Anterior cingulate cortex (tissue), 58 donors: ENCODE results near the gene SH3TC1.
A peak's percentile ranks its signal among the peaks of the same experiment; 100 is the strongest.

Source experiments
- DNase-seq, 58 donors: peaks; one replicate each; lab custom pipeline; 2025; lab: John Stamatoyannopoulos, UW

Gene SH3TC1

GRCh38 chr4:8270912-8271815 lies 72.1 kb downstream of the SH3TC1 start:
- DNase-seq = no peak

- no peak for DNase-seq
These were observed 72.7 kb downstream of the SH3TC1 start for GRCh38 chr4:8271821-8272220.

- DNase-seq = no peak
These were observed 73.7 kb downstream of the SH3TC1 start for GRCh38 chr4:8272472-8273428.

GRCh38 chr4:8273450-8273849 lies 74.4 kb downstream of the SH3TC1 start:
- no peak for DNase-seq

- DNase-seq = no peak
These were observed 75.1 kb downstream of the SH3TC1 start for GRCh38 chr4:8274066-8274652.

- DNase-seq = peak in 53 of 58 donors; percentile 9 to 79 (median 50)
These were observed 75.9 kb downstream of the SH3TC1 start for GRCh38 chr4:8274765-8275547.

- DNase-seq = no peak
These were observed 76.4 kb downstream of the SH3TC1 start for GRCh38 chr4:8275548-8275910.

- DNase-seq = peak in 1 of 58 donors; percentile 26
These were observed 77.5 kb downstream of the SH3TC1 start for GRCh38 chr4:8276358-8277240.

GRCh38 chr4:8277356-8278008 lies 78.4 kb downstream of the SH3TC1 start:
- DNase-seq = no peak

GRCh38 chr4:8278009-8278395 lies 78.9 kb downstream of the SH3TC1 start:
- DNase-seq = no peak

- no peak for DNase-seq
These were observed 79.6 kb downstream of the SH3TC1 start for GRCh38 chr4:8278421-8279287.

- DNase-seq = no peak
These were observed 80.4 kb downstream of the SH3TC1 start for GRCh38 chr4:8279321-8280157.

- DNase-seq = no peak
These were observed 81.2 kb downstream of the SH3TC1 start for GRCh38 chr4:8280158-8280875.

- no peak for DNase-seq
These were observed 81.9 kb downstream of the SH3TC1 start for GRCh38 chr4:8280876-8281440.

GRCh38 chr4:8281519-8282133 lies 82.5 kb downstream of the SH3TC1 start:
- DNase-seq = no peak
